Upper lobe of left lung (tissue), 4 donors: ENCODE results near the gene GALNT16.

Experiments
- EP300 ChIP-seq, 4 donors: sonication (generic); formaldehyde crosslinking; IDR thresholded peaks; one replicate each; pipeline ENCODE4 v1.5.1; 2017; ENCODE audit warnings: antibody characterized with exemption in 4 of 4, control low read depth in 2 of 4
- POLR2A ChIP-seq, 4 donors: fragments of 450-650 bp; IDR thresholded peaks; one replicate each; pipeline ENCODE4 v1.5.1; 2016 to 2017; ENCODE audit warnings: antibody characterized with exemption in 4 of 4, mild to moderate bottlenecking in 2 of 4
- POLR2AphosphoS5 ChIP-seq, 2 donors: sonication (generic); formaldehyde crosslinking; IDR thresholded peaks; one replicate each; pipeline ENCODE4 v1.5.1; 2017; ENCODE audit warnings: antibody characterized with exemption in 2 of 2
- TF ChIP-seq, protein P1 (sequence below), 6 experiments: fragments of 450-650 bp in 4 of 6; fragments of 200-600 bp in 2 of 6; sonication (generic) in 2 of 6; IDR thresholded peaks; one replicate each; pipeline ENCODE4 v1.5.1; 2016 to 2019; ENCODE audit warnings: antibody characterized with exemption in 6 of 6

DNA sequence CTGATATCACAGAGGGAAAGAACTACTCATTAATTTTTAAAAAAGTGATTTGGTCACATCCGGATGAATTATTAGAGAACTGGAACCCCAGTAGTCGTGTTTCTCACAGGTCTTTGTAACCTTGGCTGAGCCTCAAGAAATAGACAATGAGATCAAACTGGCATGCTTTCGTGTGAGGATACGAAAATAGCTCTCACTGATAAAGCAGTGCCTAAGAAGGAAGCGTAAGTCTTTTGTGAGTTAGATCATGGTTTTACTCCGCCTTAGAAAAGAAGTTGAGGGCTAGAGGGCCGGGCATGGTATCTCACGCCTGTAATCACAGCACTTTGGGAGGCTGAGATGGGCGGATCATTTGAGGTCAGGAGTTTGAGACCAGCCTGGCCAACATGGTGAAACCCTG, 33.8 kb upstream of the GALNT16 start:
- TF ChIP-seq, protein P1, sequence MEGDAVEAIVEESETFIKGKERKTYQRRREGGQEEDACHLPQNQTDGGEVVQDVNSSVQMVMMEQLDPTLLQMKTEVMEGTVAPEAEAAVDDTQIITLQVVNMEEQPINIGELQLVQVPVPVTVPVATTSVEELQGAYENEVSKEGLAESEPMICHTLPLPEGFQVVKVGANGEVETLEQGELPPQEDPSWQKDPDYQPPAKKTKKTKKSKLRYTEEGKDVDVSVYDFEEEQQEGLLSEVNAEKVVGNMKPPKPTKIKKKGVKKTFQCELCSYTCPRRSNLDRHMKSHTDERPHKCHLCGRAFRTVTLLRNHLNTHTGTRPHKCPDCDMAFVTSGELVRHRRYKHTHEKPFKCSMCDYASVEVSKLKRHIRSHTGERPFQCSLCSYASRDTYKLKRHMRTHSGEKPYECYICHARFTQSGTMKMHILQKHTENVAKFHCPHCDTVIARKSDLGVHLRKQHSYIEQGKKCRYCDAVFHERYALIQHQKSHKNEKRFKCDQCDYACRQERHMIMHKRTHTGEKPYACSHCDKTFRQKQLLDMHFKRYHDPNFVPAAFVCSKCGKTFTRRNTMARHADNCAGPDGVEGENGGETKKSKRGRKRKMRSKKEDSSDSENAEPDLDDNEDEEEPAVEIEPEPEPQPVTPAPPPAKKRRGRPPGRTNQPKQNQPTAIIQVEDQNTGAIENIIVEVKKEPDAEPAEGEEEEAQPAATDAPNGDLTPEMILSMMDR (IDR thresholded peaks at IDR 0.05): no peak
- no peak for TF ChIP-seq POLR2AphosphoS5 (IDR thresholded peaks at IDR 0.05)
- no peak for TF ChIP-seq POLR2A (IDR thresholded peaks at IDR 0.05)
- no peak for TF ChIP-seq EP300 (IDR thresholded peaks at IDR 0.05)
